OCI-LY3 (cell line): ENCODE measurements around the gene TMEM129.

Experiments used
- CTCF ChIP-seq: fragments of 200-600, 300-600 bp; sonication (generic); IDR thresholded peaks from 2 replicates; pipeline ENCODE4 v1.5.1; 2014; ENCODE audit warnings: antibody characterized with exemption, low read length, low read depth
- EZH2phosphoT487 ChIP-seq: fragments of 200-600 bp; shearing (Covaris generic); IDR thresholded peaks from 2 replicates; pipeline ENCODE4 v1.6.1; 2018; ENCODE audit warnings: antibody characterized with exemption, mixed run types, low read depth

GRCh38 chr4:1686440-1687036 lies 34.6 kb downstream of the TMEM129 start:
- TF ChIP-seq CTCF (no peak), EZH2phosphoT487 (no peak)
